ENCODE measurements around the gene INSYN1.
"Not testable (repeated sequence)": the region's sequence is repeated elsewhere in the genome, so short reads cannot be mapped to it uniquely, and the experiment has no call there.

The INSYN1 gene

DNA sequence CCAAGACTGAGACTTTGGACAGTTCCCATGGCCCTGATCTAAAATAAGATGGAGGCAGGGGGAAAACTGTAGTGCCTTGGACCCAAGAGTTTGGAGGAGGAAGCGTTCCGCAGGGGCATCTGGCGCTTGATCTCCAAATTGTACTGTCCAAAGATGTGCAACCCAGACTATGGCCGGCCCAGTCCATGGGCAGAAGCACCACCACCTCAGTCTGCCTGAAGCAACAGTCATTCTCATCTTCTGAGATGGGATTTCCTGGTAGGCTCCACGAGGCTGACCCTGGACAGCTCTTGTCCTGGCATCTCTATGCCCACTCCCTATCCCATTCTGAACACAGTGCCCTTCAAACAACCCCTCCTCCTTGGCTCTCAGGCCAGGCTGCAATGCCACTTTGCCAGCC is 3.6 kb downstream of the INSYN1 start:
- DNase-seq (ENCODE audit: low read depth), result no peak

GRCh38 chr15:73748730-73749129 is 4.4 kb downstream of the INSYN1 start:
- DNase-seq (ENCODE audit: low read depth), result no peak

GRCh38 chr15:73747847-73748590 is 5.1 kb downstream of the INSYN1 start:
- no peak for DNase-seq (ENCODE audit: low read depth)

GRCh38 chr15:73746883-73747282 is 6.3 kb downstream of the INSYN1 start:
- no peak for DNase-seq (ENCODE audit: low read depth)

GRCh38 chr15:73746261-73746660 is 6.9 kb downstream of the INSYN1 start:
- DNase-seq (ENCODE audit: low read depth), result no peak

DNA sequence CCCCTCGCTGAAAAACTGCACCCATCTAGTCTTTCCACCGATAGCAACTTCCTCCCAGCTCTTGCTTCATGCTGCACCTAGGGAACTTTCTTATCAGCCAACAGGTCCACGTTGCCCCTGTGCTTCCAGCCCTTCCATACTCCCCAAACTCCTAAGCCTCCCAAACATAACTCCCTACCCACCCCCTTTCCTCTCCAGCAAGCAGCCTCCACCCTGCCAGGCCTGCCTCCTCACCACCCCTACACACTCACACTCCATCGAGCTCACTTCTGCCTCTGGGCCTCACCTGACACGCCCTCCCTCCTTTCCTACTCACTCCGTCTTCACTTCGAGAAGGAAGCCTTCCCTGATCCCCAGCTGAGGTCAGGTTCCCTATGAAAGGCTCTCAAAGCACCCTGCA is 8.1 kb downstream of the INSYN1 start:
- no peak for DNase-seq (ENCODE audit: low read depth)

DNA sequence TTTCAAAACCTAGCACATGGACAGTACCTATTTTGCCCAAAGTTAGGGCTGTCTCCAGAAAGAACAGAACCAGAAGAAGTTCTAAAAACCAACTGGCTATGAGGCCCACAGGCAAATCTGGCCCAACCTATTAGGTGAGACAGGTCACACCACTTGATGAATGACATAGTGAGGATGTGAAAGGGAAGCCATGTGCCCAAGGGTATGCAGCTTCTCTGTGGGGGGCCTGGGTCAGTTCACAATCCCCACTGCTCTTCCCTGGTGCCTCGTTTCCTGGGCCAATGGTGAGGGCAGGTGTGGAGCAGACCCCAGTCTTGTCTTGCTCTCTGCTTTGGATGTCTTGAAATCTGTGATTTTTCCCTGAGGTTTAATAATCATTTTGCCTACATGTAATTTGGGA is 8.9 kb downstream of the INSYN1 start:
- DNase-seq (ENCODE audit: low read depth), result no peak

DNA sequence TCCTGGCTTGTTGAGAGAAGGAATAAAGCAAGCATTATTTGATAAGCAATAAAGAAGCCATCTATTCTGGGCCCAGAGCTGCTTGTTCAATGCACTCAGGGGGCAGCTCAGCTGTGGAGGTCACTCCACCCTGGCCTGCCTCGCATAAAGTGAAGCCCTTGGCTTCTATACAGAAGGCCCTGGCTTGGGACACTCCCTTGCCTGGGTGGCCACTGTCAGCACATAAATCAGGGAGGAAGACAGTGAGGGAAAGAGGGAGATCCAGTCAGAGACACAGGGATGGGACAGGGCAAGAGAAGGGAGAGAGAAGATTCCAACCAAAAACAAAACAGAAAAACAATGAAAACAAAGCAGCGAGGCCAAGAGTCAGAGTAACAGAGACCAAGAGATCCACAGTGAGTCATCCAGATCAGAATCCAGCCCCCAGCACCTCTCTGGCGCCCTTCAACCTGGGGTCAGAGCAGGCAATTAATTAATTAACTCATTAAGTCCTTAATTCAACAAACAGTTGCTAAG is 11.8 kb downstream of the INSYN1 start:
- DNase-seq (ENCODE audit: low read depth), result no peak

- no peak for DNase-seq (ENCODE audit: low read depth)
Measured at GRCh38 chr15:73740152-73741048, 12.8 kb downstream of the INSYN1 start.

- no peak for DNase-seq (ENCODE audit: low read depth)
Measured at GRCh38 chr15:73737535-73737934, 15.6 kb downstream of the INSYN1 start.

GRCh38 chr15:73732930-73733329 is 20.2 kb downstream of the INSYN1 start:
- DNase-seq (ENCODE audit: low read depth), result no peak

- not testable (repeated sequence) for DNase-seq (ENCODE audit: low read depth)
Measured at GRCh38 chr15:73732051-73732450, 21.1 kb downstream of the INSYN1 start.

- DNase-seq (ENCODE audit: low read depth), result no peak
Measured at GRCh38 chr15:73727330-73727976, 25.7 kb downstream of the INSYN1 start.

DNA sequence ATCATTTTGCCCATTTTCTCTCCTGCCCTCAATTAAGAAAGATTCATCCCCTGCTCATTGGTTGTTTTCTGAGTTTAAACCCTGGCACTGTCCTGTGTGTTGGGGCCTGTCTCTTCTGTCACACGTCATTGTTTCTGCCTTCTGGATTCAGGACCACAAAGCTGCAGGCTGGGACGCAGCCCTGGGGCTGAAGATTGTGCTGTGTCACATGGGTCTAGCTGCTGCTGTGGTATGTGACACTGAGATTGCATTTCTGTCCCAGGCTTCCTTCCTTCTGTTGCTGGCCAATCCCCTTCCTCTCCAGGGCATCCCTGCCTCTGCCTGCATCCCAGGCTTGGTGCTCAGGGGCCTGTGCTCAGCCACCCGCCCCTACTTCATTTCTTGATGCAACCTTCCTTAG is 28.9 kb downstream of the INSYN1 start:
- DNase-seq (ENCODE audit: low read depth), result no peak

GRCh38 chr15:73723191-73723590 is 30.0 kb downstream of the INSYN1 start:
- DNase-seq (ENCODE audit: low read depth), result no peak

- no peak for DNase-seq (ENCODE audit: low read depth)
Measured at GRCh38 chr15:73722425-73722824, 30.7 kb downstream of the INSYN1 start.

GRCh38 chr15:73718694-73719093 is 34.5 kb downstream of the INSYN1 start:
- DNase-seq (ENCODE audit: low read depth), result no peak

- no peak for DNase-seq (ENCODE audit: low read depth)
Measured at GRCh38 chr15:73717802-73718201, 35.3 kb downstream of the INSYN1 start.

- DNase-seq (ENCODE audit: low read depth), result no peak
Measured at GRCh38 chr15:73717206-73717605, 35.9 kb downstream of the INSYN1 start.

- no peak for DNase-seq (ENCODE audit: low read depth)
Measured at GRCh38 chr15:73716417-73716816, 36.7 kb downstream of the INSYN1 start.

DNA sequence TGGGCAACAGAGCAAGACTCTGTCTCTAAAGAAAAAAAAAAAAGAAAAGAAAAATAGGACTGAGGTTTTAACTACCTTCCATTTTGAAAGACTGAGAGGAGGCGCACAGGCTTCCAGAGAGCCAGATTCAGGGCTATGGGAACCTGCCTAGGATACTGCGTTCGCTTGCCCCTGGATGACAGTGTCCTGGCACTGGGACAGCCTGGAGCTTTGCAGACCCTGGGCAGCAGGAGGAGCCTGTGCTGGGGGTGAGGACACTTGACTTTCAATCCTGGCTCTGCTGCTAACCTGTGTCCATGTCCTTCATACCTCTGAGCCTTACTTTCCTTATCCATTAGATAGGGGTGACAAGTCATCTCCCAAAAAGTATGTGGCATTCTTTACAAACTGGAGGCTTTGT is 37.7 kb downstream of the INSYN1 start:
- DNase-seq (ENCODE audit: low read depth), result no peak

- no peak for DNase-seq (ENCODE audit: low read depth)
Measured at GRCh38 chr15:73714695-73715301, 38.4 kb downstream of the INSYN1 start.

Measured in stimulated activated CD8-positive, alpha-beta memory T cell treated with anti-CD3 and anti-CD28 coated beads, Interleukin-15, amount 100 ng/mL, for 24 hours (primary cell).